DND-41 (cell line): ENCODE data around the gene SETSIP.

Experiments
- ATAC-seq: fragments of 200-7000 bp; cut with Tn5 transposase; 3 replicates; pipeline ENCODE4 v1.9.1; 2021; ENCODE audit warnings: low read depth; ENCODE audit not compliant: insufficient read depth
- DNase-seq: peaks from one replicate; pipeline ENCODE4 v3.0.0-alpha.2; 2020
- H2AFZ ChIP-seq: 2 replicates; pipeline ENCODE4 v1.6.0; 2012; ENCODE audit warnings: low read depth, low read length
- H3K27ac ChIP-seq: 2 replicates; pipeline ENCODE4 v1.5.1; 2012; ENCODE audit warnings: low read length, inconsistent platforms
- H3K27me3 ChIP-seq: fragments of 200-600 bp; sonication (generic); 2 replicates; pipeline ENCODE4 v1.6.0; 2012; ENCODE audit warnings: low read length, mild to moderate bottlenecking, inconsistent platforms; ENCODE audit not compliant: insufficient read depth, poor library complexity
- H3K36me3 ChIP-seq: 2 replicates; pipeline ENCODE4 v1.5.1; 2012; ENCODE audit warnings: low read length, inconsistent platforms; ENCODE audit not compliant: insufficient read depth
- H3K4me1 ChIP-seq: 2 replicates; pipeline ENCODE4 v1.5.1; 2012; ENCODE audit warnings: mild to moderate bottlenecking, low read length; ENCODE audit not compliant: insufficient read depth
- H3K4me2 ChIP-seq: 2 replicates; pipeline ENCODE4 v1.6.0; 2012; ENCODE audit warnings: mild to moderate bottlenecking, moderate library complexity, low read length, inconsistent platforms; ENCODE audit not compliant: insufficient read depth
- H3K4me3 ChIP-seq, 2 experiments: fragments of 200-600 bp in 1 of 2; shearing (Covaris generic) in 1 of 2; 2 replicates each; pipeline ENCODE4 v1.5.1; 2012 to 2016; ENCODE audit warnings: inconsistent platforms in 2 of 2, low read length in 2 of 2, mild to moderate bottlenecking in 2 of 2, low read depth in 1 of 2, moderate library complexity in 1 of 2
- H3K79me2 ChIP-seq: 2 replicates; pipeline ENCODE4 v1.6.0; 2012; ENCODE audit warnings: low read length, inconsistent platforms; ENCODE audit not compliant: insufficient read depth
- H3K9ac ChIP-seq: 2 replicates; pipeline ENCODE4 v1.6.0; 2012; ENCODE audit warnings: low read depth, mild to moderate bottlenecking, inconsistent platforms, low read length, moderate library complexity
- H3K9me3 ChIP-seq: 2 replicates; pipeline ENCODE4 v1.5.1; 2012; ENCODE audit warnings: low read length, moderate library complexity, mild to moderate bottlenecking, inconsistent platforms; ENCODE audit not compliant: insufficient read depth, severe bottlenecking
- H4K20me1 ChIP-seq: 2 replicates; pipeline ENCODE4 v1.6.0; 2012; ENCODE audit warnings: low read length; ENCODE audit not compliant: insufficient read depth
- CTCF ChIP-seq: IDR thresholded peaks from 2 replicates; pipeline ENCODE4 v1.5.1; 2012; ENCODE audit warnings: borderline replicate concordance, low read length, moderate library complexity, mild to moderate bottlenecking; ENCODE audit not compliant: poor library complexity, severe bottlenecking; ENCODE audit errors: extremely low read depth
- EZH2 ChIP-seq: IDR thresholded peaks from 3 replicates; pipeline ENCODE4 v1.6.1; 2012; ENCODE audit warnings: borderline replicate concordance, low read depth, mild to moderate bottlenecking, moderate library complexity, low read length, inconsistent platforms; ENCODE audit not compliant: severe bottlenecking

SETSIP gene

DNA sequence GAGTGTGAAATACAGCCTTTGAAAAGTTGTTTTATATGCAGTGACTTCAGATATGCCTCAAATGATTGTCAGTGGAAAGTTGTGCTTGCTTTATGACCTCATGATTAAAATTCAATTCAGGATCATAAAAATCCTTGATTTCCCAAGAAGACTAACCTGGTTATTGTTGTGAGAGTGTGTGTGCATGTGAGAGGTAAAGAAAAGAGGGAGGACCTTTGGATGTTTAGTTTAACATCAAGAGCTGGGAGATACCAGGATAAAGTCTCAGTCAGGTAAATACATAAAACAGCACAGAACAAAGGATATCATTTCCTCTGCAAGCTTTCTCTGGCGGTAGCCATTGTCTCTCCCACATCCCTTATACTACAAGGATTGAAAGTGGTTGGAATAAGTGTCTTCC, 19.4 kb upstream of the SETSIP start:
- H2AFZ ChIP-seq: no peak overlapping the region
- no peak overlapping the region for H3K4me2 ChIP-seq
- ATAC-seq (no peak), DNase-seq (no peak)
- no peaks in the 10 kb centered on the region for H3K4me1 ChIP-seq
- H3K9ac ChIP-seq: no peak overlapping the region
- H3K9me3 ChIP-seq: no peaks in the 10 kb centered on the region
- TF ChIP-seq EZH2 (no peak), CTCF (no peak)
- H3K79me2 ChIP-seq: no peaks in the 10 kb centered on the region
- H3K36me3 ChIP-seq: no peaks in the 10 kb centered on the region
- H3K27me3 ChIP-seq: no peaks in the 10 kb centered on the region
- H4K20me1 ChIP-seq: no peaks in the 10 kb centered on the region
- no peak overlapping the region for H3K27ac ChIP-seq
- no peak overlapping the region for H3K4me3 ChIP-seq

- no peak overlapping the region for H3K9ac ChIP-seq
- no peaks in the 10 kb centered on the region for H3K36me3 ChIP-seq
- ATAC-seq (no peak), DNase-seq (no peak)
- no peaks in the 10 kb centered on the region for H4K20me1 ChIP-seq
- H3K79me2 ChIP-seq: no peaks in the 10 kb centered on the region
- no peaks in the 10 kb centered on the region for H3K4me1 ChIP-seq
- H3K27me3 ChIP-seq: no peaks in the 10 kb centered on the region
- H2AFZ ChIP-seq: no peak overlapping the region
- no peak overlapping the region for H3K4me3 ChIP-seq
- no peaks in the 10 kb centered on the region for H3K9me3 ChIP-seq
- TF ChIP-seq CTCF (no peak), EZH2 (no peak)
- no peak overlapping the region for H3K27ac ChIP-seq
- H3K4me2 ChIP-seq: no peak overlapping the region
These were observed 18.9 kb upstream of the SETSIP start for GRCh38 chr1:92094090-92094489.

- no peaks in the 10 kb centered on the region for H4K20me1 ChIP-seq
- H2AFZ ChIP-seq: no peak overlapping the region
- TF ChIP-seq CTCF: no peak
- TF ChIP-seq EZH2: no peak
- peaks cover 2% of the 10 kb centered on the region for H3K9me3 ChIP-seq
- H3K27ac ChIP-seq: no peak overlapping the region
- H3K79me2 ChIP-seq: no peaks in the 10 kb centered on the region
- H3K9ac ChIP-seq: no peak overlapping the region
- no peak overlapping the region for H3K4me2 ChIP-seq
- H3K27me3 ChIP-seq: no peaks in the 10 kb centered on the region
- no peak overlapping the region for H3K4me3 ChIP-seq
- H3K36me3 ChIP-seq: no peaks in the 10 kb centered on the region
- no peak for DNase-seq
- H3K4me1 ChIP-seq: no peaks in the 10 kb centered on the region
- ATAC-seq: no peak
These were observed 16.4 kb upstream of the SETSIP start for GRCh38 chr1:92091625-92092024.

DNA sequence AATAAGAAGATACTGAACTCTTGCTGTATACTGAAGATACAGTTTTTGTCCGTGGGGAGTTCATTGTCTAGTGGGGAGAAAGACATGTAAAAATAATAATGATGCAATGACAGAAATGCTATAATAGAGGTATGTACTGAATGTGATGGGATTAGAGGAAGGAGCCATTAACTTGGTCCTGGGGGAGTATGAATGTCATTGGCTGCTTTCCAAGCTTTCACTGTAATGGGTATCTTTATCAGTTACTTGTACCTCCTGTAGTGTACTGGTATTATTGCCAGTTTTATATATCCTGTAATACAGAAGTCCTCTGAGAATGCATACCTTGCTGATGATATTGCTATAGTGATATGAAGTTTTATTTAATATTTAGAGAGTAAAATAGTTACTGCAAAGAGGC, 12.3 kb upstream of the SETSIP start:
- no peaks in the 10 kb centered on the region for H3K36me3 ChIP-seq
- ATAC-seq (no peak), DNase-seq (no peak)
- no peak overlapping the region for H3K4me3 ChIP-seq
- H2AFZ ChIP-seq: no peak overlapping the region
- TF ChIP-seq EZH2 (no peak), CTCF (no peak)
- no peak overlapping the region for H3K9ac ChIP-seq
- H3K9me3 ChIP-seq: peaks cover 22% of the 10 kb centered on the region
- H3K4me1 ChIP-seq: no peaks in the 10 kb centered on the region
- H3K79me2 ChIP-seq: no peaks in the 10 kb centered on the region
- H4K20me1 ChIP-seq: no peaks in the 10 kb centered on the region
- H3K27ac ChIP-seq: no peak overlapping the region
- H3K27me3 ChIP-seq: no peaks in the 10 kb centered on the region
- no peak overlapping the region for H3K4me2 ChIP-seq
